GM12878 (cell line): Measurements from ENCODE around the gene RXRG. TPM values are rescaled to one million over a fixed set of nuclear protein-coding genes. Genes with fewer than 3 reads are reported as not detected.

Experiments
- ATAC-seq: fragments of 200-7000 bp; cut with Tn5 transposase; 3 replicates; pipeline ENCODE4 v1.9.1; 2020; ENCODE audit warnings: mild to moderate bottlenecking, moderate library complexity
- BruUV-seq: library from RNA; stranded (reverse); fragments of 400-500 nt; replicated peaks from 2 replicates; lab custom pipeline; 2021; lab: Mats Ljungman, UMichigan
- CTCF ChIA-PET: fragments of 300-600 bp; sonication (Branson Sonifier 250); formaldehyde crosslinking; extraction: SDS; loops from one replicate; lab custom pipeline; 2021; ENCODE audit warnings: inconsistent platforms; lab: Yijun Ruan, JAX
- POLR2A ChIA-PET: fragments of 350-600 bp; formaldehyde crosslinking; extraction: SDS; loops from one replicate; lab custom pipeline; 2021; ENCODE audit warnings: inconsistent platforms; lab: Charles Lee
- RAD21 ChIA-PET: fragments of 300-600 bp; sonication (Branson Sonifier 250); formaldehyde crosslinking; loops from one replicate; lab custom pipeline; 2023; ENCODE audit warnings: antibody characterized with exemption; ENCODE audit not compliant: unreplicated experiment; lab: Charles Lee
- SMC1A ChIA-PET: fragments of 300-600 bp; sonication (Branson Sonifier 250); formaldehyde crosslinking; loops from one replicate; lab custom pipeline; 2023; ENCODE audit not compliant: unreplicated experiment, uncharacterized antibody; lab: Charles Lee
- DNase-seq: peaks from one replicate; pipeline ENCODE4 v3.0.0-alpha.2; 2011; ENCODE audit warnings: low read depth, low spot score
- FAIRE-seq: peaks from 3 replicates; lab custom pipeline; 2011; peaks lifted over from hg19 to GRCh38; lab: Jason Lieb, UNC
- H2AFZ ChIP-seq: 2 replicates; pipeline ENCODE4 v1.6.0; 2011; ENCODE audit warnings: low read depth, low read length, control low read depth; ENCODE audit not compliant: control insufficient read depth
- H3K27ac ChIP-seq: 2 replicates; pipeline ENCODE4 v1.5.1; 2011; ENCODE audit warnings: control low read depth; ENCODE audit not compliant: control insufficient read depth, insufficient read depth
- H3K27me3 ChIP-seq, 2 experiments: replicated peaks in 1 of 2; 2 replicates each; pipeline versions ENCODE4 v1.6.0 to v1.6.1; 2011; ENCODE audit warnings: low read length in 1 of 2; ENCODE audit not compliant: control insufficient read depth in 2 of 2, insufficient read depth in 2 of 2
- H3K36me3 ChIP-seq, 2 experiments: 2 replicates each; pipeline ENCODE4 v1.5.1; 2011; ENCODE audit warnings: low read length in 1 of 2; ENCODE audit not compliant: control insufficient read depth in 2 of 2, insufficient read depth in 2 of 2
- H3K4me1 ChIP-seq: 2 replicates; pipeline ENCODE4 v1.6.1; 2011; ENCODE audit warnings: mild to moderate bottlenecking, low read length, moderate library complexity, mixed read lengths; ENCODE audit not compliant: control insufficient read depth, insufficient read depth
- H3K4me2 ChIP-seq: 2 replicates; pipeline ENCODE4 v1.6.0; 2011; ENCODE audit warnings: control low read depth; ENCODE audit not compliant: control insufficient read depth, insufficient read depth
- H3K4me3 ChIP-seq: fragments of 200-600 bp; sonication (generic); 2 replicates; pipeline ENCODE4 v1.5.1; 2016
- H3K79me2 ChIP-seq: 2 replicates; pipeline ENCODE4 v1.6.0; 2011; ENCODE audit warnings: low read length; ENCODE audit not compliant: control insufficient read depth, insufficient read depth
- H3K9ac ChIP-seq: 2 replicates; pipeline ENCODE4 v1.8.0; 2011; ENCODE audit warnings: low read length, control low read depth, mixed read lengths; ENCODE audit not compliant: control insufficient read depth, insufficient read depth
- H3K9me3 ChIP-seq: replicated peaks from 3 replicates; pipeline ENCODE4 v1.5.1; 2011; ENCODE audit warnings: mild to moderate bottlenecking, low read length; ENCODE audit not compliant: control insufficient read depth, insufficient read depth
- H4K20me1 ChIP-seq: 2 replicates; pipeline ENCODE4 v1.6.0; 2011; ENCODE audit not compliant: control insufficient read depth, insufficient read depth
- ATF7 ChIP-seq: fragments of 450-650 bp; IDR thresholded peaks from 2 replicates; pipeline ENCODE4 v1.6.1; 2016; ENCODE audit warnings: low read depth, mild to moderate bottlenecking
- BCL3 ChIP-seq: IDR thresholded peaks from 2 replicates; pipeline ENCODE4 v1.6.1; 2011; ENCODE audit warnings: borderline replicate concordance, low read depth, mild to moderate bottlenecking, moderate library complexity, low read length; ENCODE audit not compliant: insufficient read depth, poor library complexity, severe bottlenecking
- CHD4 ChIP-seq: fragments of 200-600 bp; sonication (generic); IDR thresholded peaks from 2 replicates; pipeline ENCODE4 v1.6.1; 2016; ENCODE audit warnings: mild to moderate bottlenecking
- E2F4 ChIP-seq: IDR thresholded peaks from 2 replicates; pipeline ENCODE4 v1.6.1; 2012; ENCODE audit warnings: low read depth, low read length, improper control_type of control experiment
- EZH2 ChIP-seq: IDR thresholded peaks from 2 replicates; pipeline ENCODE4 v1.6.1; 2012; ENCODE audit warnings: low read depth, mild to moderate bottlenecking, control low read depth, inconsistent platforms, low read length, borderline replicate concordance; ENCODE audit not compliant: control insufficient read depth
- MXI1 ChIP-seq: fragments of 150-350 bp; IDR thresholded peaks from 2 replicates; pipeline ENCODE4 v1.6.1; 2011; ENCODE audit warnings: low read depth, mild to moderate bottlenecking, inconsistent platforms, low read length, improper control_type of control experiment
- MYC ChIP-seq: IDR thresholded peaks from 2 replicates; pipeline ENCODE4 v1.6.1; 2011; ENCODE audit warnings: mild to moderate bottlenecking, low read length, moderate library complexity, inconsistent platforms; ENCODE audit not compliant: insufficient read depth, insufficient replicate concordance, insufficient read length, severe bottlenecking
- POLR2A ChIP-seq: IDR thresholded peaks from 2 replicates; pipeline ENCODE4 v1.6.1; 2011; ENCODE audit warnings: low read depth, mild to moderate bottlenecking, low read length
- RAD21 ChIP-seq: IDR thresholded peaks from 2 replicates; pipeline ENCODE4 v1.6.1; 2011; ENCODE audit warnings: mild to moderate bottlenecking, low read depth, low read length, moderate library complexity; ENCODE audit not compliant: insufficient read depth
- SIN3A ChIP-seq: IDR thresholded peaks from 2 replicates; pipeline ENCODE4 v1.6.1; 2012; ENCODE audit warnings: low read depth, low read length, improper control_type of control experiment
- SPI1 ChIP-seq: IDR thresholded peaks from 2 replicates; pipeline ENCODE4 v1.6.1; 2011; ENCODE audit warnings: low read depth, mild to moderate bottlenecking, low read length, moderate library complexity, borderline replicate concordance; ENCODE audit not compliant: insufficient read depth
- TARDBP ChIP-seq: IDR thresholded peaks from 2 replicates; pipeline ENCODE4 v1.6.1; 2016; ENCODE audit warnings: borderline replicate concordance
- YY1 ChIP-seq: IDR thresholded peaks from 2 replicates; pipeline ENCODE4 v1.6.1; 2011; ENCODE audit warnings: low read depth, mild to moderate bottlenecking, low read length
- ZBTB33 ChIP-seq: fragments of 450-650 bp; IDR thresholded peaks from 2 replicates; pipeline ENCODE4 v1.6.1; 2017; ENCODE audit warnings: mild to moderate bottlenecking
- WGBS: methylation state at CpG from one replicate; pipeline ENCODE4 v1.1.6; 2016; ENCODE audit warnings: low lambda C conversion rate; ENCODE audit not compliant: insufficient replicate concordance, insufficient coverage; ENCODE audit errors: missing lambda C conversion rate; 5-methylcytosine and 5-hydroxymethylcytosine counted together
- in situ Hi-C: fragments of 300-500 bp; cut with MboI; formaldehyde crosslinking; loops from 9 replicates; pipeline ENCODE4 v1.14.3; 2018; ENCODE audit warnings: mixed read lengths
- intact Hi-C: fragments of 100-400 bp; cut with micrococcal nuclease; formaldehyde crosslinking; loops from one replicate; pipeline ENCODE4 v1.14.2; 2022; ENCODE audit not compliant: unreplicated experiment
- polyA plus RNA-seq, 11 experiments: library from polyadenylated mRNA; depleted of rRNA in 4 of 11; unstranded in 6 of 11; stranded (reverse) in 5 of 11; fragments of >200 nt; fragmentation: Nextera tagmentation in 4 of 11; fragmentation: Illumina TruSeq in 1 of 11; extraction: Ambion mirVana in 4 of 11; extraction: Trizol in 1 of 11; gene quantifications; 1 replicate in 1 of 11; 2 replicates in 10 of 11; pipeline versions ENCODE4 v1.2.1 to v1.2.3, GENCODE V29; 2011 to 2016; ENCODE audit warnings: inconsistent platforms in 2 of 11, missing spikeins in 2 of 11, low read depth in 1 of 11
- total RNA-seq, 4 experiments: library from RNA; depleted of rRNA in 3 of 4; stranded (reverse); fragments of >200 nt in 3 of 4; fragmentation: Illumina TruSeq in 1 of 4; extraction: Trizol in 1 of 4; gene quantifications; 2 replicates each; pipeline versions ENCODE4 v1.2.1 to v1.2.3, GENCODE V29; 2013 to 2021

RXRG gene
- total and polyA plus RNA-seq, 10 of the 15 experiments (the other 5 are each of a cell fraction or from before 2014, with no cell fraction given): 0.10 TPM; not detected in 9

DNA sequence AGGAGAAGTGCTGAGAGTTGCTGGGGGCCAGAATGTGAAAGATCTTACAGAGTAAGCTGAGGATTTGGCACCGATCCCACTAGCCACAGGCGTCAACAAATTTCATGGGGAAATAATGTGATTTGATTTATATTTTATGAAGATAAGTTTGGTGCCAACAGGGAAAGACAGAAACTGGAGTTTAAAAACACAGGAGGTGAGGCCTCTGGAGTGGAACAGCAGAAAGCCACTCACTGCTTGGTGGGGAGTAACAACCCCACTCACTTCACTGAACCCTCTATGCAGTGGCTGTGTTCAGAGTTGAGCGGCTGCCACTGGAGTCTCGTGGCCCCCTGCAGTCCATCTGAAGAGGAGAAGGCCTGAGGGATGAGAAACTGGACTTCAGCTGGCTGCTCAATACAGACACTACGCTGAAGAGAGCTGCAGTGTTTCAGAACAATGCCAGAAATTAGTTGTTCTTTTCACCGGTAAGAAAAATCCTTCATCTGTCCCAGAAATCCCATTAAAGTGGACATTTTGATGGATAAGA, 48.0 kb upstream of the RXRG start:
- TF ChIP-seq BCL3: no peak
- TF ChIP-seq ATF7: no peak
- no peak for TF ChIP-seq EZH2
- no peak for TF ChIP-seq TARDBP
- TF ChIP-seq YY1: no peak
- Histone ChIP-seq H3K27ac (no peak overlapping the region), H2AFZ (no peak overlapping the region), H3K27me3 (no peaks in the 10 kb centered on the region), H3K79me2 (no peaks in the 10 kb centered on the region), H3K36me3 (no peaks in the 10 kb centered on the region), H3K9ac (no peak overlapping the region), H3K9me3 (no peaks in the 10 kb centered on the region), H3K4me1 (no peaks in the 10 kb centered on the region), H3K4me2 (no peak overlapping the region), H3K4me3 (no peak overlapping the region), H4K20me1 (no peaks in the 10 kb centered on the region)
- no peak for FAIRE-seq
- CTCF ChIA-PET: no interaction called here
- in situ Hi-C loops (no loop called here), intact Hi-C loops (no loop called here)
- POLR2A ChIA-PET: interaction anchor here (0.5 kb wide), 1 partner anchor 313 kb away, joined by 3 read pairs; no protein-coding TSS in a partner anchor
- DNase-seq: no peak
- RAD21 ChIA-PET: no interaction called here
- WGBS: 27% methylated on average over 6 of the region's 6 CpGs
- SMC1A ChIA-PET: no interaction called here
- no TSS peak for BruUV-seq
- ATAC-seq: no peak

GRCh38 chr1:165490175-165490574, 45.2 kb upstream of the RXRG start:
- no peaks in the 10 kb centered on the region for H3K4me1 ChIP-seq
- no peak for FAIRE-seq
- WGBS: 12% methylated on average over 5 of the region's 5 CpGs
- H3K79me2 ChIP-seq: no peaks in the 10 kb centered on the region
- no peak for DNase-seq
- ChIA-PET POLR2A (no interaction called here), SMC1A (no interaction called here), CTCF (interaction anchor here (0.7 to 1.1 kb wide), 2 partner anchors 122 to 502 kb away, joined by 3 to 4 read pairs; no protein-coding TSS in a partner anchor), RAD21 (no interaction called here)
- H3K4me2 ChIP-seq: no peak overlapping the region
- H3K27me3 ChIP-seq: no peaks in the 10 kb centered on the region
- no peaks in the 10 kb centered on the region for H4K20me1 ChIP-seq
- no peak overlapping the region for H3K9ac ChIP-seq
- no peak overlapping the region for H3K27ac ChIP-seq
- ATAC-seq: no peak
- intact Hi-C loops (no loop called here), in situ Hi-C loops (no loop called here)
- no peak overlapping the region for H3K4me3 ChIP-seq
- no peaks in the 10 kb centered on the region for H3K36me3 ChIP-seq
- no peaks in the 10 kb centered on the region for H3K9me3 ChIP-seq
- H2AFZ ChIP-seq: no peak overlapping the region
- BruUV-seq: no TSS peak
- TF ChIP-seq ZBTB33 (no peak), SIN3A (no peak), MYC (no peak), MXI1 (no peak), POLR2A (no peak), CHD4 (no peak), SPI1 (no peak), E2F4 (no peak), RAD21 (no peak)
